HG02759 (cell line): Measurements from ENCODE around the gene ECHDC3.

ENCODE experiments used
- ATAC-seq: cut with Tn5 transposase; IDR thresholded peaks from one replicate; pipeline ENCODE4 v1.9.1; 2021; ENCODE audit warnings: mild to moderate bottlenecking, moderate library complexity; ENCODE audit not compliant: unreplicated experiment

The ECHDC3 gene

GRCh38 chr10:11810313-11810766 is 68.2 kb downstream of the ECHDC3 start:
- no peak for ATAC-seq

- no peak for ATAC-seq
These were observed 68.8 kb downstream of the ECHDC3 start for GRCh38 chr10:11810973-11811372.

GRCh38 chr10:11813177-11813576 is 71.0 kb downstream of the ECHDC3 start:
- no peak for ATAC-seq
